22Rv1 (cell line): ENCODE results near the gene UXS1.

Experiments used
- CTCF ChIP-seq: fragments of 450-650 bp; IDR thresholded peaks from 2 replicates; pipeline ENCODE4 v1.5.1; 2017; ENCODE audit warnings: mild to moderate bottlenecking
- ZFX ChIP-seq: fragments of 450-650 bp; IDR thresholded peaks from 2 replicates; pipeline ENCODE4 v1.6.1; 2017; ENCODE audit warnings: antibody characterized with exemption, borderline replicate concordance

- TF ChIP-seq CTCF (no peak), ZFX (no peak)
Measured at GRCh38 chr2:106126705-106127281, 67.3 kb downstream of the UXS1 start.
